Activated B cell treated with CpG ODN at 0.5 μM for 24 hours (primary cell): Measurements from ENCODE around the gene CCNK. TPM values are rescaled to one million over a fixed set of nuclear protein-coding genes. Genes with fewer than 3 reads are reported as not detected.

Source experiments
- ATAC-seq: fragments of 200-7000 bp; cut with Tn5 transposase; one replicate; pipeline ENCODE4 v1.10.0; 2021; ENCODE audit warnings: low read depth, mild to moderate bottlenecking, moderate library complexity
- CTCF ChIA-PET: fragments of 350-600 bp; sonication (Branson Sonifier 250); formaldehyde crosslinking; loops from one replicate; lab custom pipeline; 2021; ENCODE audit warnings: antibody characterized with exemption; lab: Charles Lee
- POLR2A ChIA-PET: fragments of 350-600 bp; sonication (Branson Sonifier 250); formaldehyde crosslinking; loops from one replicate; lab custom pipeline; 2021; ENCODE audit warnings: antibody characterized with exemption; lab: Charles Lee
- DNase-seq: peaks from one replicate; pipeline ENCODE4 v3.0.0; 2022
- H3K27ac Mint-ChIP-seq: one replicate; pipeline ENCODE4 v1.8.0; 2020; ENCODE audit warnings: mixed read lengths
- H3K27me3 Mint-ChIP-seq: one replicate; pipeline ENCODE4 v1.8.0; 2021; ENCODE audit warnings: mixed read lengths
- H3K36me3 Mint-ChIP-seq: one replicate; pipeline ENCODE4 v1.8.0; 2021; ENCODE audit warnings: low read depth, mixed read lengths
- H3K4me1 Mint-ChIP-seq: one replicate; pipeline ENCODE4 v1.8.0; 2021; ENCODE audit warnings: mixed read lengths
- H3K4me3 Mint-ChIP-seq: one replicate; pipeline ENCODE4 v1.8.0; 2020; ENCODE audit warnings: mild to moderate bottlenecking, mixed read lengths
- H3K9me3 Mint-ChIP-seq: one replicate; pipeline ENCODE4 v1.8.0; 2020; ENCODE audit warnings: mixed read lengths
- CTCF ChIP-seq: fragments of 200-600 bp; IDR thresholded peaks from one replicate; pipeline ENCODE4 v1.8.0; 2022; ENCODE audit warnings: antibody characterized with exemption, mild to moderate bottlenecking
- intact Hi-C: fragments of 100-400 bp; cut with micrococcal nuclease; formaldehyde crosslinking; loops from one replicate; pipeline ENCODE4 v1.15.1; 2024
- total RNA-seq: library from RNA; stranded (reverse); gene quantifications from 2 replicates; pipeline ENCODE4 v1.2.3, GENCODE V29; 2022

The CCNK gene
- total RNA-seq, 1 donor from 2014 or later, result 79.2 TPM

- Mint-ChIP-seq H3K36me3 (no peaks in the 10 kb centered on the region), H3K27me3 (peaks cover 1% of the 10 kb centered on the region), H3K4me1 (no peaks in the 10 kb centered on the region), H3K9me3 (peaks cover 2% of the 10 kb centered on the region), H3K4me3 (no peak overlapping the region), H3K27ac (no peak overlapping the region)
- CTCF ChIA-PET, result no interaction called here
- intact Hi-C loops, result loop anchor here (10.0 kb wide), 1 partner anchor 64 kb away; no protein-coding TSS in a partner anchor
- DNase-seq, result no peak
- POLR2A ChIA-PET, result no interaction called here
- no peak for ATAC-seq
- TF ChIP-seq CTCF, result no peak
Measured at GRCh38 chr14:99560922-99561683, 79.9 kb downstream of the CCNK start.

- H3K27me3 Mint-ChIP-seq, result peaks cover 1% of the 10 kb centered on the region
- ATAC-seq, result no peak
- ChIA-PET CTCF (no interaction called here), POLR2A (no interaction called here)
- intact Hi-C loops, result loop anchor here (10.0 kb wide), 1 partner anchor 63 kb away; no protein-coding TSS in a partner anchor
- no peak for DNase-seq
- no peaks in the 10 kb centered on the region for H3K4me1 Mint-ChIP-seq
- H3K36me3 Mint-ChIP-seq, result no peaks in the 10 kb centered on the region
- peaks cover 2% of the 10 kb centered on the region for H3K9me3 Mint-ChIP-seq
- H3K27ac Mint-ChIP-seq, result no peak overlapping the region
- TF ChIP-seq CTCF, result no peak
- H3K4me3 Mint-ChIP-seq, result no peak overlapping the region
Measured at GRCh38 chr14:99561864-99562263, 80.7 kb downstream of the CCNK start.

Other genes starting within 250 kb of the CCNK start
- gene BCL11B, start 209.2 kb upstream of the CCNK start, total RNA-seq, result 0.10 and 0.13 TPM in 2 replicates
- gene SETD3, start 550 bp upstream of the CCNK start, total RNA-seq, result 31.9 and 33.2 TPM in 2 replicates
- 1.8 and 1.9 TPM in 2 replicates for gene CCDC85C, start 122.8 kb downstream of the CCNK start, total RNA-seq
- not detected in 2 replicates for gene HHIPL1, start 163.7 kb downstream of the CCNK start, total RNA-seq
- gene CYP46A1, start 202.9 kb downstream of the CCNK start, total RNA-seq, result 0.07 TPM in 1 of 2 replicates, not detected in the other